Measurements from ENCODE around the gene DMRTB1. TPM values are rescaled to one million over a fixed set of nuclear protein-coding genes. Genes with fewer than 3 reads are reported as not detected.

Gene DMRTB1
- polyA plus RNA-seq, 3 donors: not detected

DNA sequence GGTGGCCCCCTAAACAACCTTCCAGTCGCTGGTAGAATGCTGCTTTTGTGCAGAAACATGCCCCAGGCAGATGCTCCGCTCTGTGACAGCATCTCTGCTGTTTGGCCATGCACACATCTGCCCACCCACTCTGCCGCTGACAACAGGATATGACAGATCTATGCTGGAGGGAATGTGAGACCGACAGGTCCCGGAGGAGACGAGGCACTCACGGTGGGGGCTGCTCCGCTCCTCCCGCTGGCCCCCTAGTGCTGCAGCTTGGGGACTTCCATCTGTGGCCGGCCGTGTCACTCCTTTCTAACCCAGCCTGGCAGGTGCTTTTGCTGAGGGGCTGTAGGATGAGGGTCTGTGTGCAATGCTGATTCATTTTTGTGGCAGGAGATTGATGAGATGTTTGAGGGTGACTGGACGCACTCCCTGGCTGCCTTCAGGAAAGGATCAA, 49.1 kb upstream of the DMRTB1 start:
- Mint-ChIP-seq H3K27me3 (ENCODE audit: low read depth in 3 of 3) (peaks cover 0 to 10% (median 3%) of the 10 kb centered on the region in 3 donors), H3K9me3 (peaks cover 0 to 2% (median 0%) of the 10 kb centered on the region in 7 donors), H3K36me3 (no peaks in the 10 kb centered on the region), H3K4me1 (no peaks in the 10 kb centered on the region), H3K27ac (no peak overlapping the region), H3K4me3 (no peak overlapping the region)
- no peaks in the 10 kb centered on the region for H3K9me3 ChIP-seq (replicated peaks in 1 of 2; ENCODE audit: control insufficient read depth in 1 of 2, insufficient read depth in 1 of 2, low read length in 2 of 2)
- H3K36me3 ChIP-seq (replicated peaks in 1 of 2; ENCODE audit: control insufficient read depth in 1 of 2, insufficient read depth in 2 of 2, low read length in 2 of 2): no peaks in the 10 kb centered on the region
- DNase-seq: no peak
- no peaks in the 10 kb centered on the region for H3K4me1 ChIP-seq (ENCODE audit: control insufficient read depth in 1 of 2, insufficient read depth in 2 of 2, low read length in 2 of 2)
- 94% methylated on average over 7 of the region's 12 CpGs for WGBS (ENCODE audit: insufficient coverage)
- TF ChIP-seq CTCF (IDR thresholded peaks at IDR 0.05): no peak
- no peak overlapping the region for H3K27ac ChIP-seq (ENCODE audit: low read depth in 1 of 2, low read length in 2 of 2)
- no peaks in the 10 kb centered on the region for H4K20me1 ChIP-seq (ENCODE audit: insufficient read depth, low read length)
- intact Hi-C loops (cut with micrococcal nuclease): no loop called here
- H2AFZ ChIP-seq (ENCODE audit: insufficient read depth, low read depth, low read length, poor library complexity, severe bottlenecking): no peak overlapping the region
- H3K4me3 ChIP-seq (replicated peaks in 1 of 3; ENCODE audit: low read depth in 2 of 3, low read length in 3 of 3): no peak overlapping the region
- H3K79me2 ChIP-seq (ENCODE audit: insufficient read depth, low read length): no peaks in the 10 kb centered on the region
- no peak overlapping the region for H3K4me2 ChIP-seq (replicated peaks; ENCODE audit: extremely low read depth, low read length, poor library complexity, severe bottlenecking)
- H3K27me3 ChIP-seq (ENCODE audit: control insufficient read depth in 2 of 2, insufficient read depth in 2 of 2, low read length in 2 of 2): no peaks in the 10 kb centered on the region
- H3K9ac ChIP-seq (ENCODE audit: insufficient read depth, low read length, poor library complexity, severe bottlenecking): no peak overlapping the region

DNA sequence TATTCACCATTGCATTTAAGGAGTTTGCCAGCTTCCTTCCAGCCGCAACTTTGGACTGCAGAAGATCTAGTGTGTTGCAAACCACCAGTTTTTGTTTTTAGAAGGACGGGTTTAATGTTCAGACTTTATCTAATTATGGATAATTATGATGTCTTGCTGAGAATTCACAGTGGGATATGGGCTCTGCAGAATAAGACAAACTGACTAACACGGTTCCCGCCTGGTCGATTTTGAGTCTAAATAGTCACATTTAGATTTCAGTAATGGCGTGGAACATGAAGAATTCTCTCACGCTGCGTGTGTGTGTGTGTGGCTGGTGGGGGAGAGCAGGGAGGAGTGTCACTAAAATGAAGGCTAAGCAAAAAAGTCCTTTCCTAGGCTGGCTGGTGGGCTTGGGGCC, 48.5 kb upstream of the DMRTB1 start:
- Mint-ChIP-seq H3K4me1 (no peaks in the 10 kb centered on the region), H3K27ac (no peak overlapping the region), H3K9me3 (peaks cover 0 to 2% (median 0%) of the 10 kb centered on the region in 7 donors), H3K4me3 (no peak overlapping the region), H3K27me3 (ENCODE audit: low read depth in 3 of 3) (peaks cover 0 to 10% (median 3%) of the 10 kb centered on the region in 3 donors), H3K36me3 (no peaks in the 10 kb centered on the region)
- Histone ChIP-seq H3K4me2 (replicated peaks; ENCODE audit: extremely low read depth, low read length, poor library complexity, severe bottlenecking) (no peak overlapping the region), H3K27ac (ENCODE audit: low read depth in 1 of 2, low read length in 2 of 2) (no peak overlapping the region), H3K9me3 (replicated peaks in 1 of 2; ENCODE audit: control insufficient read depth in 1 of 2, insufficient read depth in 1 of 2, low read length in 2 of 2) (no peaks in the 10 kb centered on the region), H3K79me2 (ENCODE audit: insufficient read depth, low read length) (no peaks in the 10 kb centered on the region), H3K27me3 (ENCODE audit: control insufficient read depth in 2 of 2, insufficient read depth in 2 of 2, low read length in 2 of 2) (no peaks in the 10 kb centered on the region), H2AFZ (ENCODE audit: insufficient read depth, low read depth, low read length, poor library complexity, severe bottlenecking) (no peak overlapping the region), H3K36me3 (replicated peaks in 1 of 2; ENCODE audit: control insufficient read depth in 1 of 2, insufficient read depth in 2 of 2, low read length in 2 of 2) (no peaks in the 10 kb centered on the region), H3K4me1 (ENCODE audit: control insufficient read depth in 1 of 2, insufficient read depth in 2 of 2, low read length in 2 of 2) (no peaks in the 10 kb centered on the region), H4K20me1 (ENCODE audit: insufficient read depth, low read length) (no peaks in the 10 kb centered on the region), H3K4me3 (replicated peaks in 1 of 3; ENCODE audit: low read depth in 2 of 3, low read length in 3 of 3) (no peak overlapping the region), H3K9ac (ENCODE audit: insufficient read depth, low read length, poor library complexity, severe bottlenecking) (no peak overlapping the region)
- DNase-seq: no peak
- intact Hi-C loops (cut with micrococcal nuclease): no loop called here
- 100% methylated on average over 4 of the region's 8 CpGs for WGBS (ENCODE audit: insufficient coverage)
- no peak for TF ChIP-seq CTCF (IDR thresholded peaks at IDR 0.05)
